NB4 (cell line): Measurements from ENCODE around the gene KTN1.

Source experiments
- DNase-seq: peaks from one replicate; pipeline ENCODE4 v3.0.0; 2010; ENCODE audit warnings: low read depth
- H3K4me3 ChIP-seq: one replicate; pipeline ENCODE4 v1.5.1; 2011; ENCODE audit warnings: mild to moderate bottlenecking, low read depth, low read length, moderate library complexity
- MYC ChIP-seq: IDR thresholded peaks from 2 replicates; pipeline ENCODE4 v1.6.1; 2011; ENCODE audit warnings: low read depth, low read length
- POLR2A ChIP-seq: IDR thresholded peaks from 2 replicates; pipeline ENCODE4 v1.6.1; 2011; ENCODE audit warnings: mild to moderate bottlenecking; ENCODE audit not compliant: insufficient read length; ENCODE audit errors: extremely low read depth
- TF ChIP-seq, protein P1 (sequence below): IDR thresholded peaks from 2 replicates; pipeline ENCODE4 v1.6.1; 2011; ENCODE audit warnings: low read depth, low read length
- TF ChIP-seq, protein P2 (sequence below): IDR thresholded peaks from one replicate; pipeline ENCODE4 v1.5.1; 2012; ENCODE audit warnings: low read depth, low read length

Gene KTN1

DNA sequence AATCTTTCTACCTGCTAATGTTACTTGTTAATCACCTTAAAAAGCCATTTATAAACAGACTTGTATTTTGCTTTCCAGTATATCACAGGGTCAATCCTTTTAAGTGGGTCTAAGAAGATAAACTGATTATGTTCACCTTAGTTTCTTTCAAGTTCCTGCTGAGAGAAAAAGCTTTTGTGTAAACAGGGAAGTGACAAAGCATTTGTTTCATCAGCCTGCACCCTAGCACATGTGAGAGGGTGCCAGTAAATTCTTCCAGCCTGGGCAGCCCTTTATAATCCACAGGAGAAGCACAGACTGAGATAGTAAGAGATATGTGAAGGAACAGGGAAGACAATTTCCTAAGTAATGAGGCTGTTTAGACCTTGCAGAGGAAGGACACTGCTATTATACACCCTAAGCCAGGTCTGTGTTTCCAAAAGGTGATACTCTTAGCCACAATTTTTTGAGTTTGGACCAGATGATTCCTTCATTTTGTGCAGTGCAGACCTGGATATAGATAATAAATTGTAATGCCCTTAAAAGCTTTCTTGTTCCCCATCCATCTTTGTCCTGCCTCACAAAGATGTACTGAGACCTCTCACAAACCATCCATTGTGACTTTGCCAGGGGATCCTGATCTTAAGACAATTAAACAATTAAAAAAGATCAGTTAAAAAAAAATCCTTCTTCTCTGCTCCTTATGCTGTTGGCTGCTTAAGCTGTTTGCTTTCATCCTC, 150.7 kb downstream of the KTN1 start:
- DNase-seq = no peak
- TF ChIP-seq, protein P1, sequence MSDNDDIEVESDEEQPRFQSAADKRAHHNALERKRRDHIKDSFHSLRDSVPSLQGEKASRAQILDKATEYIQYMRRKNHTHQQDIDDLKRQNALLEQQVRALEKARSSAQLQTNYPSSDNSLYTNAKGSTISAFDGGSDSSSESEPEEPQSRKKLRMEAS = no peak
- TF ChIP-seq POLR2A (no peak), MYC (no peak)
- TF ChIP-seq, protein P2, sequence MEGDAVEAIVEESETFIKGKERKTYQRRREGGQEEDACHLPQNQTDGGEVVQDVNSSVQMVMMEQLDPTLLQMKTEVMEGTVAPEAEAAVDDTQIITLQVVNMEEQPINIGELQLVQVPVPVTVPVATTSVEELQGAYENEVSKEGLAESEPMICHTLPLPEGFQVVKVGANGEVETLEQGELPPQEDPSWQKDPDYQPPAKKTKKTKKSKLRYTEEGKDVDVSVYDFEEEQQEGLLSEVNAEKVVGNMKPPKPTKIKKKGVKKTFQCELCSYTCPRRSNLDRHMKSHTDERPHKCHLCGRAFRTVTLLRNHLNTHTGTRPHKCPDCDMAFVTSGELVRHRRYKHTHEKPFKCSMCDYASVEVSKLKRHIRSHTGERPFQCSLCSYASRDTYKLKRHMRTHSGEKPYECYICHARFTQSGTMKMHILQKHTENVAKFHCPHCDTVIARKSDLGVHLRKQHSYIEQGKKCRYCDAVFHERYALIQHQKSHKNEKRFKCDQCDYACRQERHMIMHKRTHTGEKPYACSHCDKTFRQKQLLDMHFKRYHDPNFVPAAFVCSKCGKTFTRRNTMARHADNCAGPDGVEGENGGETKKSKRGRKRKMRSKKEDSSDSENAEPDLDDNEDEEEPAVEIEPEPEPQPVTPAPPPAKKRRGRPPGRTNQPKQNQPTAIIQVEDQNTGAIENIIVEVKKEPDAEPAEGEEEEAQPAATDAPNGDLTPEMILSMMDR = no peak
- H3K4me3 ChIP-seq = no peak overlapping the region

DNA sequence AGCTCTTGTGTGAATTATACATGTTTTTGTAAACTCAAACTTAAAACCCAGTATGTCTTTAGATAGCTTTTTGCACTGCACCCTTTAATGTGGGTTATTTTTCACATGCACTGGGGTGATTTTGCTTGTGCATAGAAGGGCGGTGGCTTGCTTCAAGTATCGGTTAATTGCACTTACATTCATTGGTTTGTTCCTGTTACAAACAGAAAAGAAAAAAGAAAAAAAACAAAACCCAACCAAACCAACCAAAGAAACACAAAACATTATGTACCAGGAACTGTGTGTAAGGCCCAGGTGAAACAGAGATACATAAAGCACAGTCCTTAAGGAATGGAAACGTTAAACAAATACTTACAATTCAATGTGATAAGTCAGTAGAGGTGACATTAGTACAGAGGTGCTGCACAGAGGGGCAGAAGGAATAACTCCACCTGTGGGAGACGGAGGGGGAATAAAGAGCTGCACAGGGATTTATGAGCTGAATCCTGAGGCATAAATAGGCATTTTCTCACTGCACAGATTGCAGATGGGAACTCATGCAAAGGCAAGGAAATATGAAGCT, 151.4 kb downstream of the KTN1 start:
- no peak for DNase-seq
- no peak for TF ChIP-seq MYC
- no peak for TF ChIP-seq POLR2A
- TF ChIP-seq, protein P2 = no peak
- TF ChIP-seq, protein P1 = no peak
- no peak overlapping the region for H3K4me3 ChIP-seq

DNA sequence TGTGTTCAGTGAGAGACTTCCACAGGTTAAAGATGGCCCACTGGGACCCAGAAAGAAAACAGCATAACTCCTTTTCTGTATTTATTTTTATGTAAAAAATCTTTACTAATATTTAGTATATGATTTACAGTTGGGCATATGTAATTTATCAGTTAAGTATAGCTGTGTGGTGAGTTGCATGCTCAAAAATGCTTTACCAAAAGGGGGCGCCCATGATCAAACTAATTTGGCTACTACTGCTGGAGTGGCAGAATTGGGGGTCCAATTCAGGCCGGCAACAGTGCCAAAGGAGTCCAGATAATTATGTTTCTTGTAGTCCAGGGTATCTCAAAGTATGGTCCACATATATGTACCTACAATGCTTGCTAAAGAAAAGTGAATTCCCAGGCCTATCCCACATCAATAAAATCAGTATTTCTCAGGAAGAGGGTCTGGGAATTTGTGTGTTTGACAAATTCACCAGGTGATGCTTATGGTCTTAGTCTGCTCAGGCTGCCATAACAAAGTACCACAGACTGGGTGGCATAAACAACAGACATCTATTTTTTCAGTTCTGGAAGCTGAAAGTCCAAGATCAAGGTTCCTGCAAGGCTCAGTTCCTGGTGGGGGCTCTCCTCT, 152.0 kb downstream of the KTN1 start:
- TF ChIP-seq, protein P2 = peak; percentile 49
- no peak for TF ChIP-seq POLR2A
- H3K4me3 ChIP-seq = no peak overlapping the region
- peak; percentile 46 for DNase-seq

DNA sequence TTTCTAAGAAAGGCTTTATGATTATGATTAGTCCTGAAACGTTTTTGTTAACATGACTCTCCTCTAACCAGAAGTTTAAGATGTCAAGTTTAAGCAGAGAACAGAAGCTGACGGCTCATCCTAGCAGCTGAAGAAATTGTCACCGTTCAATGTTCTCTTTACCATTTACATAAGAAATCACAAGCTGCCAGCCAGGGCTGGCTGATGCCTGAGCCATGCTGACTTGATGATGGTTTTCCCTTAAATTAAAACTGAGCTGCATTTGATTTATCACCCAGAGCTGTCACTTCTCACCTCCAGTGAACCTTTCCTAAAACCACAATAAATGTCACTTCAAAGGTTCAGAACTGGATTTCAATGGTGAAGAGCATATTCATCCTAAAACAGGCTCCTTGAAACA, 153.6 kb downstream of the KTN1 start:
- DNase-seq = no peak
- no peak overlapping the region for H3K4me3 ChIP-seq
- TF ChIP-seq, protein P2 = no peak
- TF ChIP-seq, protein P1 = no peak
- no peak for TF ChIP-seq POLR2A
- no peak for TF ChIP-seq MYC
